HepG2 (cell line): ENCODE measurements around the gene HACD2. TPM values are rescaled to one million over a fixed set of nuclear protein-coding genes. Genes with fewer than 3 reads are reported as not detected.

ENCODE experiments used
- ATAC-seq: fragments of 200-7000 bp; cut with Tn5 transposase; 3 replicates; pipeline ENCODE4 v1.9.1; 2020; ENCODE audit warnings: mild to moderate bottlenecking, moderate library complexity
- BruUV-seq: library from RNA; stranded (reverse); fragments of 400-500 nt; replicated peaks from 2 replicates; lab custom pipeline; 2021; lab: Mats Ljungman, UMichigan
- CTCF ChIA-PET: fragments of 300-600 bp; formaldehyde crosslinking; extraction: SDS; loops from one replicate; lab custom pipeline; 2021; ENCODE audit warnings: low total read pairs, inconsistent platforms, low intra/inter-chr PET ratio; lab: Yijun Ruan, JAX
- POLR2A ChIA-PET: fragments of 350-600 bp; sonication (Branson Sonifier 250); formaldehyde crosslinking; loops from one replicate; lab custom pipeline; 2020; ENCODE audit warnings: antibody characterized with exemption, inconsistent platforms; lab: Yijun Ruan, JAX
- DNase-seq: peaks from one replicate; pipeline ENCODE4 v3.0.0-alpha.2; 2015; ENCODE audit warnings: low spot score
- FAIRE-seq: peaks from 3 replicates; lab custom pipeline; 2011; peaks lifted over from hg19 to GRCh38; lab: Jason Lieb, UNC
- H2AFZ ChIP-seq: one replicate; pipeline ENCODE4 v1.6.1; 2011; ENCODE audit warnings: low read length, inconsistent platforms
- H3K27ac ChIP-seq: fragments of 300-600 bp; 3 replicates; pipeline ENCODE4 v1.8.0; 2011; ENCODE audit warnings: mixed run types, mild to moderate bottlenecking, mixed read lengths, low read length, inconsistent platforms; ENCODE audit not compliant: insufficient read depth; ENCODE audit errors: extremely low read length
- H3K27me3 ChIP-seq, 2 experiments: fragments of 200-600 bp in 1 of 2; 2 replicates in 1 of 2; 3 replicates in 1 of 2; pipeline versions ENCODE4 v1.6.0 to v1.8.0; 2011; ENCODE audit warnings: low read length in 2 of 2, mild to moderate bottlenecking in 2 of 2, moderate library complexity in 2 of 2, inconsistent platforms in 1 of 2; ENCODE audit not compliant: insufficient read depth in 2 of 2, control insufficient read depth in 1 of 2
- H3K36me3 ChIP-seq, 2 experiments: fragments of 200-600 bp in 1 of 2; replicated peaks in 1 of 2; 2 replicates in 1 of 2; 3 replicates in 1 of 2; pipeline versions ENCODE4 v1.5.1 to v1.8.0; 2011; ENCODE audit warnings: low read length in 2 of 2, inconsistent platforms in 1 of 2; ENCODE audit not compliant: insufficient read depth in 2 of 2, control insufficient read depth in 1 of 2
- H3K4me1 ChIP-seq: 2 replicates; pipeline ENCODE4 v1.5.1; 2012; ENCODE audit warnings: low read length, inconsistent platforms; ENCODE audit not compliant: insufficient read depth
- H3K4me2 ChIP-seq: 2 replicates; pipeline ENCODE4 v1.6.0; 2011; ENCODE audit warnings: low read depth, low read length, inconsistent platforms
- H3K4me3 ChIP-seq, 3 experiments: fragments of 200-600 bp in 1 of 3; sonication (generic), shearing (Covaris generic) in 1 of 3; replicated peaks in 1 of 3; 2 replicates each; pipeline ENCODE4 v1.5.1; 2011 to 2016; ENCODE audit warnings: low read length in 3 of 3, inconsistent platforms in 2 of 3, low read depth in 2 of 3, mild to moderate bottlenecking in 2 of 3, control low read depth in 1 of 3, mixed read lengths in 1 of 3; ENCODE audit not compliant: insufficient read depth in 1 of 3
- H3K79me2 ChIP-seq: one replicate; pipeline ENCODE4 v1.6.1; 2011; ENCODE audit warnings: low read length, inconsistent platforms; ENCODE audit not compliant: insufficient read depth
- H3K9ac ChIP-seq: 2 replicates; pipeline ENCODE4 v1.6.0; 2011; ENCODE audit warnings: mild to moderate bottlenecking, low read depth, low read length, inconsistent platforms; ENCODE audit not compliant: insufficient read depth
- H3K9me3 ChIP-seq: 2 replicates; pipeline ENCODE4 v1.5.1; 2012; ENCODE audit warnings: mild to moderate bottlenecking, low read length
- H4K20me1 ChIP-seq: 2 replicates; pipeline ENCODE4 v1.6.0; 2011; ENCODE audit warnings: inconsistent platforms, mild to moderate bottlenecking, low read length, moderate library complexity; ENCODE audit not compliant: insufficient read depth
- BCL6 ChIP-seq: IDR thresholded peaks from 2 replicates; pipeline ENCODE4 v1.6.1; 2016; ENCODE audit warnings: missing genetic modification reagents, missing compliant biosample characterization
- CEBPG ChIP-seq: IDR thresholded peaks from 2 replicates; pipeline ENCODE4 v1.6.1; 2016
- ETV5 ChIP-seq: IDR thresholded peaks from 2 replicates; pipeline ENCODE4 v1.6.1; 2018; ENCODE audit warnings: missing biosample characterization, missing genetic modification reagents, inconsistent platforms, borderline replicate concordance
- FOXA1 ChIP-seq, 2 experiments: fragments of 450-650 bp in 1 of 2; sonication (generic) in 1 of 2; formaldehyde crosslinking in 1 of 2; IDR thresholded peaks; 2 replicates each; pipeline versions ENCODE4 v1.4.0 to v1.6.1; 2016 to 2020; ENCODE audit warnings: missing genetic modification reagents in 1 of 2
- FOXK1 ChIP-seq: sonication (generic); formaldehyde crosslinking; IDR thresholded peaks from 2 replicates; pipeline ENCODE4 v1.4.0; 2020; ENCODE audit warnings: low read depth, missing genetic modification reagents, borderline replicate concordance
- HNF4A ChIP-seq: sonication (generic); formaldehyde crosslinking; IDR thresholded peaks from 2 replicates; pipeline ENCODE4 v1.4.0; 2020; ENCODE audit warnings: missing genetic modification reagents
- KLF9 ChIP-seq: IDR thresholded peaks from 2 replicates; pipeline ENCODE4 v1.6.1; 2016; ENCODE audit warnings: low read depth
- MXD4 ChIP-seq: IDR thresholded peaks from 2 replicates; pipeline ENCODE4 v1.6.1; 2016; ENCODE audit warnings: mild to moderate bottlenecking, missing biosample characterization, missing genetic modification reagents
- NFIC ChIP-seq: IDR thresholded peaks from 2 replicates; pipeline ENCODE4 v1.6.1; 2012; ENCODE audit warnings: mild to moderate bottlenecking, low read length, inconsistent platforms
- NR2F6 ChIP-seq, 2 experiments: IDR thresholded peaks; 2 replicates each; pipeline ENCODE4 v1.6.1; 2016; ENCODE audit warnings: antibody characterized with exemption in 1 of 2, mild to moderate bottlenecking in 1 of 2
- RORA ChIP-seq: sonication (generic); formaldehyde crosslinking; IDR thresholded peaks from 2 replicates; pipeline ENCODE4 v1.5.0; 2020; ENCODE audit warnings: mild to moderate bottlenecking, missing genetic modification reagents, moderate library complexity
- RXRA ChIP-seq: sonication (generic); formaldehyde crosslinking; IDR thresholded peaks from 2 replicates; pipeline ENCODE4 v1.5.1; 2020; ENCODE audit warnings: missing genetic modification reagents
- ZBTB42 ChIP-seq: sonication (generic); formaldehyde crosslinking; IDR thresholded peaks from 2 replicates; pipeline ENCODE4 v1.5.0; 2020; ENCODE audit warnings: mild to moderate bottlenecking, missing genetic modification reagents
- ZFX ChIP-seq: sonication (generic); formaldehyde crosslinking; IDR thresholded peaks from 2 replicates; pipeline ENCODE4 v1.4.0; 2020; ENCODE audit warnings: mild to moderate bottlenecking, low read depth, missing genetic modification reagents, moderate library complexity
- ZNF207 ChIP-seq: fragments of 450-650 bp; IDR thresholded peaks from 2 replicates; pipeline ENCODE4 v1.6.1; 2016; ENCODE audit warnings: antibody characterized with exemption, borderline replicate concordance
- ZNF598 ChIP-seq: sonication (generic); formaldehyde crosslinking; IDR thresholded peaks from 2 replicates; pipeline ENCODE4 v1.5.1; 2020; ENCODE audit warnings: mild to moderate bottlenecking, missing genetic modification reagents, borderline replicate concordance
- ZNF713 ChIP-seq: sonication (generic); formaldehyde crosslinking; IDR thresholded peaks from 2 replicates; pipeline ENCODE4 v1.4.0; 2020; ENCODE audit warnings: mild to moderate bottlenecking, missing genetic modification reagents
- ZSCAN21 ChIP-seq: sonication (generic); formaldehyde crosslinking; IDR thresholded peaks from 2 replicates; pipeline ENCODE4 v1.8.0; 2022; ENCODE audit warnings: mild to moderate bottlenecking, missing genetic modification reagents, moderate library complexity, borderline replicate concordance
- in situ Hi-C: cut with HindIII; loops from 2 replicates; pipeline ENCODE4 v1.10.0; 2017; ENCODE audit warnings: low pct_unique_long_range_greater_than_20kb; ENCODE audit not compliant: extremely low pct_ligation_motif_present
- intact Hi-C: fragments of 100-400 bp; cut with micrococcal nuclease; formaldehyde crosslinking; loops from one replicate; pipeline ENCODE4 v1.10.0; 2022; ENCODE audit not compliant: unreplicated experiment
- polyA plus RNA-seq, 8 experiments: library from polyadenylated mRNA; depleted of rRNA in 3 of 8; stranded (reverse) in 7 of 8; unstranded in 1 of 8; fragments of >200 nt; fragmentation: Illumina TruSeq in 4 of 8; extraction: Trizol in 4 of 8; gene quantifications; 2 replicates each; pipeline versions ENCODE4 v1.2.1 to v1.2.3, GENCODE V29; 2011 to 2016; ENCODE audit warnings: low read depth in 4 of 8, missing spikeins in 1 of 8, mixed read lengths in 1 of 8; ENCODE audit not compliant: insufficient read depth in 1 of 8
- total RNA-seq, 5 experiments: library from RNA; depleted of rRNA; stranded (reverse); fragments of >200 nt; fragmentation: Illumina TruSeq; extraction: Trizol; gene quantifications; 2 replicates each; pipeline ENCODE4 v1.2.3, GENCODE V29; 2016; ENCODE audit warnings: low read depth in 1 of 5
- TF ChIP-seq, protein P1 (sequence below): IDR thresholded peaks from 2 replicates; pipeline ENCODE4 v1.4.0; 2020; ENCODE audit warnings: mild to moderate bottlenecking, missing genetic modification reagents
- TF ChIP-seq, protein P2 (sequence below): sonication (generic); formaldehyde crosslinking; conservative IDR thresholded peaks from 2 replicates; pipeline ENCODE4 v1.4.0; 2020; ENCODE audit warnings: mild to moderate bottlenecking, missing genetic modification reagents, moderate library complexity

The HACD2 gene
- total and polyA plus RNA-seq, 2 of the 13 experiments (the other 11 are each of a cell fraction or from before 2014, with no cell fraction given): 47.0 to 50.4 TPM

DNA sequence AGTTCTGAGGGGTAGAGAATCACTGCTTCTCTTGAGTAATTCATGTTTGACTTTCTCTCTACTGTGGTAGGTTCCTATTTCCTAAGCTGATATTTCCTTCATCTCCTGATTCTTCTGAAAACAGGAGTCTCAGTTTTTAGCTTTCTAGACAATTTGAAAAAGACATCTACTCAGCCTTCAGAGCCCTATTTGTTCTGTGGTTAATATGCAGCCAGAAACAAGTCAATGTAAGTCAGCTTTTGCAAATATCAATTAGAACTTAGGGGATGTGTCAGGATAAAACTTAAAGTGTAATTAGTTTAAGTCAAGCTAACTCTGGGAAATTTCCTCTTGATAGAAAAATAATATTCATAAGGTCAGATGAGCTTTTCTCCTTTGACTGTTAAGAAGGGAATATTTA, 21.7 kb upstream of the HACD2 start:
- DNase-seq (peak; percentile 28), ATAC-seq (no peak), FAIRE-seq (peak; percentile 55)
- Histone ChIP-seq H3K27ac (peak overlapping the region; percentile 99), H3K4me2 (peak overlapping the region; percentile 87), H3K36me3 (peaks cover 1 to 3% of the 10 kb centered on the region in 2 experiments; a peak in 1 of 5 replicates), H3K4me3 (peak overlapping the region; percentile 37 to 56 (median 44); a peak in 5 of 6 replicates), H3K4me1 (peaks cover 63% of the 10 kb centered on the region), H3K9me3 (no peaks in the 10 kb centered on the region), H2AFZ (peak overlapping the region; percentile 48), H4K20me1 (no peaks in the 10 kb centered on the region), H3K79me2 (no peaks in the 10 kb centered on the region), H3K9ac (peak overlapping the region; percentile 65), H3K27me3 (no peaks in the 10 kb centered on the region)
- in situ Hi-C loops (no loop called here), intact Hi-C loops (loop anchor here (1.0 to 2.0 kb wide), 2 partner anchors 21 to 30 kb away; partner anchors contain the start of gene HACD2)
- TSS peak; percentile 85 for BruUV-seq
- ChIA-PET POLR2A (interaction anchor here (0.6 to 3.2 kb wide), 13 partner anchors 9 to 202 kb away, joined by 3 to 88 read pairs (median 7); partner anchors contain the start of gene HACD2), CTCF (no interaction called here)
- TF ChIP-seq NR2F6 (IDR thresholded peaks at IDR 0.05) (peak; percentile 17; the same call in 1 of the 2 replicates), NR2F6 (CRISPR knock-in tag; IDR thresholded peaks at IDR 0.05) (no peak), ZNF207 (no peak), KLF9 (CRISPR knock-in tag) (no peak), HNF4A (CRISPR knock-in tag) (0 out of 2 replicates have a peak, but pooled peaks have one; percentile 14), NFIC (peak; percentile 56; the same call in 1 of the 2 replicates), ZFX (CRISPR knock-in tag) (no peak), MXD4 (CRISPR knock-in tag) (no peak), ETV5 (CRISPR knock-in tag) (no peak), FOXA1 (IDR thresholded peaks at IDR 0.05) (no peak), FOXA1 (CRISPR knock-in tag; IDR thresholded peaks at IDR 0.05) (peak; percentile 51; the same call in 1 of the 2 replicates), ZBTB42 (CRISPR knock-in tag) (no peak), ZNF713 (no peak), RORA (no peak), CEBPG (CRISPR knock-in tag) (no peak), ZSCAN21 (no peak), RXRA (CRISPR knock-in tag) (no peak), FOXK1 (CRISPR knock-in tag) (no peak), ZNF598 (CRISPR knock-in tag) (no peak), BCL6 (CRISPR knock-in tag) (peak; percentile 79)
- TF ChIP-seq, protein P1, sequence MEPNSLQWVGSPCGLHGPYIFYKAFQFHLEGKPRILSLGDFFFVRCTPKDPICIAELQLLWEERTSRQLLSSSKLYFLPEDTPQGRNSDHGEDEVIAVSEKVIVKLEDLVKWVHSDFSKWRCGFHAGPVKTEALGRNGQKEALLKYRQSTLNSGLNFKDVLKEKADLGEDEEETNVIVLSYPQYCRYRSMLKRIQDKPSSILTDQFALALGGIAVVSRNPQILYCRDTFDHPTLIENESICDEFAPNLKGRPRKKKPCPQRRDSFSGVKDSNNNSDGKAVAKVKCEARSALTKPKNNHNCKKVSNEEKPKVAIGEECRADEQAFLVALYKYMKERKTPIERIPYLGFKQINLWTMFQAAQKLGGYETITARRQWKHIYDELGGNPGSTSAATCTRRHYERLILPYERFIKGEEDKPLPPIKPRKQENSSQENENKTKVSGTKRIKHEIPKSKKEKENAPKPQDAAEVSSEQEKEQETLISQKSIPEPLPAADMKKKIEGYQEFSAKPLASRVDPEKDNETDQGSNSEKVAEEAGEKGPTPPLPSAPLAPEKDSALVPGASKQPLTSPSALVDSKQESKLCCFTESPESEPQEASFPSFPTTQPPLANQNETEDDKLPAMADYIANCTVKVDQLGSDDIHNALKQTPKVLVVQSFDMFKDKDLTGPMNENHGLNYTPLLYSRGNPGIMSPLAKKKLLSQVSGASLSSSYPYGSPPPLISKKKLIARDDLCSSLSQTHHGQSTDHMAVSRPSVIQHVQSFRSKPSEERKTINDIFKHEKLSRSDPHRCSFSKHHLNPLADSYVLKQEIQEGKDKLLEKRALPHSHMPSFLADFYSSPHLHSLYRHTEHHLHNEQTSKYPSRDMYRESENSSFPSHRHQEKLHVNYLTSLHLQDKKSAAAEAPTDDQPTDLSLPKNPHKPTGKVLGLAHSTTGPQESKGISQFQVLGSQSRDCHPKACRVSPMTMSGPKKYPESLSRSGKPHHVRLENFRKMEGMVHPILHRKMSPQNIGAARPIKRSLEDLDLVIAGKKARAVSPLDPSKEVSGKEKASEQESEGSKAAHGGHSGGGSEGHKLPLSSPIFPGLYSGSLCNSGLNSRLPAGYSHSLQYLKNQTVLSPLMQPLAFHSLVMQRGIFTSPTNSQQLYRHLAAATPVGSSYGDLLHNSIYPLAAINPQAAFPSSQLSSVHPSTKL (CRISPR knock-in tag): peak; percentile 48; the same call in 1 of the 2 replicates
- TF ChIP-seq, protein P2, sequence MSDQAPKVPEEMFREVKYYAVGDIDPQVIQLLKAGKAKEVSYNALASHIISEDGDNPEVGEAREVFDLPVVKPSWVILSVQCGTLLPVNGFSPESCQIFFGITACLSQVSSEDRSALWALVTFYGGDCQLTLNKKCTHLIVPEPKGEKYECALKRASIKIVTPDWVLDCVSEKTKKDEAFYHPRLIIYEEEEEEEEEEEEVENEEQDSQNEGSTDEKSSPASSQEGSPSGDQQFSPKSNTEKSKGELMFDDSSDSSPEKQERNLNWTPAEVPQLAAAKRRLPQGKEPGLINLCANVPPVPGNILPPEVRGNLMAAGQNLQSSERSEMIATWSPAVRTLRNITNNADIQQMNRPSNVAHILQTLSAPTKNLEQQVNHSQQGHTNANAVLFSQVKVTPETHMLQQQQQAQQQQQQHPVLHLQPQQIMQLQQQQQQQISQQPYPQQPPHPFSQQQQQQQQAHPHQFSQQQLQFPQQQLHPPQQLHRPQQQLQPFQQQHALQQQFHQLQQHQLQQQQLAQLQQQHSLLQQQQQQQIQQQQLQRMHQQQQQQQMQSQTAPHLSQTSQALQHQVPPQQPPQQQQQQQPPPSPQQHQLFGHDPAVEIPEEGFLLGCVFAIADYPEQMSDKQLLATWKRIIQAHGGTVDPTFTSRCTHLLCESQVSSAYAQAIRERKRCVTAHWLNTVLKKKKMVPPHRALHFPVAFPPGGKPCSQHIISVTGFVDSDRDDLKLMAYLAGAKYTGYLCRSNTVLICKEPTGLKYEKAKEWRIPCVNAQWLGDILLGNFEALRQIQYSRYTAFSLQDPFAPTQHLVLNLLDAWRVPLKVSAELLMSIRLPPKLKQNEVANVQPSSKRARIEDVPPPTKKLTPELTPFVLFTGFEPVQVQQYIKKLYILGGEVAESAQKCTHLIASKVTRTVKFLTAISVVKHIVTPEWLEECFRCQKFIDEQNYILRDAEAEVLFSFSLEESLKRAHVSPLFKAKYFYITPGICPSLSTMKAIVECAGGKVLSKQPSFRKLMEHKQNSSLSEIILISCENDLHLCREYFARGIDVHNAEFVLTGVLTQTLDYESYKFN (CRISPR knock-in tag): peak; percentile 71
